ENCODE data around the gene GALNT14.

GRCh38 chr2:31066086-31066485 lies 72.2 kb downstream of the GALNT14 start:
- TF ChIP-seq CTCF (IDR thresholded peaks at IDR 0.05) (no peak), POLR2A (IDR thresholded peaks at IDR 0.05) (no peak), EP300 (IDR thresholded peaks at IDR 0.05) (no peak), POLR2AphosphoS5 (IDR thresholded peaks at IDR 0.05) (no peak)

Data from gastroesophageal sphincter (tissue), 3 donors.